Measurements from ENCODE around the gene CDK5RAP3. TPM values are rescaled to one million over a fixed set of nuclear protein-coding genes. Genes with fewer than 3 reads are reported as not detected.
"Not testable (repeated sequence)": the region's sequence is repeated elsewhere in the genome, so short reads cannot be mapped to it uniquely, and the experiment has no call there.

CDK5RAP3 gene
- polyA plus RNA-seq, 1 donor from 2014 or later, result 80.0 TPM

- H3K4me1 Mint-ChIP-seq, result no peaks in the 10 kb centered on the region
- H3K27ac Mint-ChIP-seq, result no peak overlapping the region
- H3K27me3 Mint-ChIP-seq, result peaks cover 2% of the 10 kb centered on the region
- H3K4me3 Mint-ChIP-seq, result peak overlapping the region in 1 of 4 donors; percentile 17
- no peaks in the 10 kb centered on the region for H3K9me3 Mint-ChIP-seq
- H3K36me3 Mint-ChIP-seq, result no peaks in the 10 kb centered on the region
These were observed 24.5 kb downstream of the CDK5RAP3 start for GRCh38 chr17:47995241-47995935.

DNA sequence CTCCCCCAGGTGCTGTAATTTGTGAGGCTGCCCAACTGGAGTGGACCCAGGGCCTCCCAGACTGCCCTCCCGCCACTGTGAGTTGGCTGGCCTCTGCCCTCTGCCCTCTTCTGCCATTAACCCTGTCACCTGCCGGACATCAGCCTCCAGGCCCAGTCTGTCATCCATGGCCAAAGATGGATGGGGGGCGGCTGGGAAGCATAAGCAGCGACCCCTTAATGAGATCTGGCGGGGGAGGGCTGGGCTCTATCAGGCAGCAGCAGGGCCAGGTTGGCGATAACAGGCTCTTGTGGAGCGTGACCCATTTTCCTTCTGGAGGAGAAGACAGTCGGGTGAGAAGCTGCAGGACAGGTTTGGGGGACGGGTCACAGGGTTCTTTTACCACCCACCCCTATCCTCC, 25.3 kb downstream of the CDK5RAP3 start:
- Mint-ChIP-seq H3K36me3 (no peaks in the 10 kb centered on the region), H3K27me3 (peaks cover 2% of the 10 kb centered on the region), H3K4me3 (no peak overlapping the region), H3K27ac (peak overlapping the region in 1 of 3 donors; percentile 53), H3K4me1 (no peaks in the 10 kb centered on the region), H3K9me3 (no peaks in the 10 kb centered on the region)

- Mint-ChIP-seq H3K4me1 (peaks cover 0 to 4% (median 0%) of the 10 kb centered on the region in 3 donors), H3K4me3 (no peak overlapping the region), H3K9me3 (no peaks in the 10 kb centered on the region), H3K36me3 (no peaks in the 10 kb centered on the region), H3K27ac (no peak overlapping the region), H3K27me3 (peaks cover 2% of the 10 kb centered on the region)
These were observed 26.7 kb downstream of the CDK5RAP3 start for GRCh38 chr17:47997586-47997985.

GRCh38 chr17:47998044-47998443, 27.1 kb downstream of the CDK5RAP3 start:
- Mint-ChIP-seq H3K36me3 (no peaks in the 10 kb centered on the region), H3K4me1 (peaks cover 0 to 6% (median 2%) of the 10 kb centered on the region in 3 donors)

GRCh38 chr17:47999582-47999981, 28.7 kb downstream of the CDK5RAP3 start:
- no peak overlapping the region for H3K4me3 Mint-ChIP-seq
- peaks cover 0 to 6% (median 3%) of the 10 kb centered on the region in 3 donors for H3K4me1 Mint-ChIP-seq
- no peak overlapping the region for H3K27ac Mint-ChIP-seq
- H3K27me3 Mint-ChIP-seq, result no peaks in the 10 kb centered on the region
- no peaks in the 10 kb centered on the region for H3K9me3 Mint-ChIP-seq
- no peaks in the 10 kb centered on the region for H3K36me3 Mint-ChIP-seq

More at GRCh38 chr17:47998044-47998443, 27.1 kb downstream of the CDK5RAP3 start:
- Mint-ChIP-seq H3K4me3 (no peak overlapping the region), H3K27ac (no peak overlapping the region), H3K27me3 (peaks cover 2% of the 10 kb centered on the region), H3K9me3 (no peaks in the 10 kb centered on the region)

DNA sequence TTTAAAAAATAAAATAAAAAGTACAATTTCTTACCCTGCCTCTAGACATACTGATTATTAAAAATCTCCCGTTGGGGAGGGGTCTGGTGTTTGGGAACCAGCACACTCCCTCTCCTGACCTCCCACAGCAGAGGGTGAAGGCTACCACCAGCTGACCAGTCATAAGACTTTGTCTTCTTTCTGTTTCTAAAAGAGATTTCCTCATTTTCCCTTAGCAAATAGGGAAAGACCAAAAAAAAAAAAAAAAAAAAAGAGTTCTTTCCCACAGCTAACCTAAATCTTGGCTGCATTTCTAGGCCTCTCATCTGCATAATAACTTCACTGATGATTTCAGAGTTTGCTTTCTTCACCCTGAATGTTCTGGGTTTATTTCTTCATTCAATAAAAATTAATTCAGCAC, 30.3 kb downstream of the CDK5RAP3 start:
- H3K27me3 Mint-ChIP-seq, result no peaks in the 10 kb centered on the region
- no peaks in the 10 kb centered on the region for H3K9me3 Mint-ChIP-seq
- H3K27ac Mint-ChIP-seq, result no peak overlapping the region
- peaks cover 0 to 6% (median 3%) of the 10 kb centered on the region in 3 donors for H3K4me1 Mint-ChIP-seq
- no peaks in the 10 kb centered on the region for H3K36me3 Mint-ChIP-seq
- no peak overlapping the region for H3K4me3 Mint-ChIP-seq

DNA sequence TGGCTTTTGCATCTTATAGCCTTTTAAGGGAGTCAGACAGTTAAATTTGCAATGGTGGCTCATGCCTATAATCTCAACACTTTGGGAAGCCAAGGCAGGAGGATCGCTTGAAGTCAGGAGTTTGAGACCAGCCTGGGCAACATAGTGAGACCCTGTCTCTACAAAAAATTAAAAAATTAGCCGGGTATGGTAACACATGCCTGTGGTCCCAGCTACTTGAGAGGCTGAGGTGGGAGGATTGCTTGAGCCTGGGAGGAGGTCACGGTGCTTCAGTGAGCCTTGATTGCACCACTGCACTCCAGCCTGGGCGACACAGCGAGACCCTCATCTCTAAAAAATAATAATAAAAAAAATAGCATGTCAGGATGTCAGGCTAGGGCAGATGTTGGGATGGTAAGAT, 30.7 kb downstream of the CDK5RAP3 start:
- not testable (repeated sequence) for H3K27ac Mint-ChIP-seq, H3K4me3 Mint-ChIP-seq, H3K4me1 Mint-ChIP-seq, H3K36me3 Mint-ChIP-seq, H3K9me3 Mint-ChIP-seq, H3K27me3 Mint-ChIP-seq

DNA sequence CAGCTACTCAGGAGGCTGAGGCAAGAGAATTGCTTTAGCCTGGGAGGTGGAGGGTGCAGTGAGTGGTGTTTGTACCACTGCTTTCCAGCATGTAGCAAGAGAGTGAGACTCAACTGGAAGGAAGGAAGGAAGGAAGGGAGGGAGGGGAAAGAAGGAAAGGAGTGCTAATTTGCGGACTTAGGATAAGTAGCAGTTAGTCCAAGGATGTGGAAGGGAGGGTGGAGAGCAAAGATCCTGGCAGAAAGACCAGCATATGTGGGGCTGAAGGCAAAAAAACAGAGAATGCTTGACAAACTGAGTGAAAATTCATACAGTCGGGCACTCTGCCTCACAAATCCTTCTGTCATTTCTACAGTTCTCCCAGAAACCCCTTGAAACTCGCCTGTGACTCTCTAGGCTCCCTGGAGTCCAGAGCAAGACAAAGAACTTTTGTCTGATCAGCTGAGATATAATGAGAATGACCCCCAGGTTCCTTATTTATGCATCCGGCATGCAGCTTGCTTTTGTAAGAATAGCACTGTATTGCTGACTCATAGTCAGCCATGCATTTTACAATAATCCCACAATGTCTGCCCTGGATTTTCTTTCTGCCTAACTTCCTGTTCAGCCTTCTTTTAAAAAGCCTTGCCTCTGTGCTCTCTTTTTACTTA, 31.5 kb downstream of the CDK5RAP3 start:
- Mint-ChIP-seq H3K27ac (peak overlapping the region in 1 of 3 donors; percentile 57), H3K27me3 (peaks cover 5% of the 10 kb centered on the region), H3K9me3 (no peaks in the 10 kb centered on the region)

DNA sequence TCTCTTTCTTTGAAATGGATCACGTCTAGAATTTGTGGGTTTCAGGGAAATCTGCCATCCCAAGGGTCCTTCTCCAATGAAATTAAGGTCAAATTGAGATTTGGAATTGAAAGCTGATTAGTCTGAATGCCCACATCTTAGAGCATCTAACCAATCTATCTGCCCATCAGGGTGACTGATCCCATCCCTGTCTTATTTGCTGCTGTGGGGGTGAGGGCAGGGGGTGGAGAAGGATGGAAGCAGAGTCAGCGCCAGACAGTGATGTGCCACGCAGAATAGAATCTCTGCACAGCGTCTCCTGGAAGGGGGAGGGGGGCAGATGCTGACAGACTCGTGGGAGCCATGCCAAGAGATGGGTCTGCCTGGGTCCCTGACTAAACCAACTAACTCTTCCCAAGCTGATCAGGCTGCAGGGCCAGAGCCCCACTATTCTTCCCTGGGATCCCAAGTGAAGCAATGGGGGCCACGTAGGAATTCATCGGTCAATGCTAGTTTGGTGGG, 32.1 kb downstream of the CDK5RAP3 start:
- H3K27ac Mint-ChIP-seq, result peak overlapping the region in 1 of 3 donors; percentile 57
- peaks cover 5% of the 10 kb centered on the region for H3K27me3 Mint-ChIP-seq
- no peaks in the 10 kb centered on the region for H3K36me3 Mint-ChIP-seq
- H3K4me1 Mint-ChIP-seq, result peaks cover 0 to 6% (median 6%) of the 10 kb centered on the region in 3 donors
- H3K4me3 Mint-ChIP-seq, result no peak overlapping the region
- H3K9me3 Mint-ChIP-seq, result no peaks in the 10 kb centered on the region

More for the DNA sequence above, 31.5 kb downstream of the CDK5RAP3 start:
- Mint-ChIP-seq H3K4me1 (peaks cover 0 to 6% (median 6%) of the 10 kb centered on the region in 3 donors), H3K36me3 (no peaks in the 10 kb centered on the region), H3K4me3 (no peak overlapping the region)

DNA sequence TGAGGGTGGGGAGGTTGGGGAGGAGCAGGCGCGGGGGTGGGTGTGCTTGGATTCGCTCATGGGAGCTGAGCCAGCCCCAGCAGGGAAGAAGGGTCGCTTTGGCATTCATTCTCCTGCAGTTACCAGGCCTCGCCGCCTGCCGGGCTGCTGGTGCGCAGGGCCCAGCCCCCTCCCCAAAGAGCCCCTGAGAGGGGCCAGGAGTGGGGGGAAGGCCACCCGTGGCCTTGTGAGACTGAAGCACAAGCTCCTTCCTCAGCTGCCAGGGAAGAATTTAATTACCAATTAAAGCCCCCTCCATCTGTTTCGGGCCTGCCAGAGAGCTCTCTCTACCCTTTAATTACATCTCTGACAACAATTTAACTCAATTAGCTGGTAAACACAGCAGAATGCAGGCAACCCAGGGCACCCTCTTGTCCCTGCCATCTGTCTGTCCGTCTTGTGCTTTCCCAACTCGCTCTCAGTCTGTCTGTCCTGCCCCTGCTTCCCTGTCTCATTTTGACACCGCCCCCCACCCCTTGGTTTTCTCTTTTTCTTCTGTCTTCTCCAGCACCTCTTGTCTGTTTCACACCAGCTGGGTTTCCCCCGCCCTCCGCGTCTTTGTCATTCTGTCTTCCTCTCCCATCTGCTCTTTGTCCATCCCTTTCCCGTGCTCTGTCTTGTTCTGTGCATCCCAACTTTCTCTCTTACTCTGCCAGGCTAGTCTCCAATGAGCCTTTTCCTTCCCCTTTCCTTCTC, 32.7 kb downstream of the CDK5RAP3 start:
- Mint-ChIP-seq H3K27me3 (peaks cover 5% of the 10 kb centered on the region), H3K4me1 (peaks cover 0 to 6% (median 6%) of the 10 kb centered on the region in 3 donors), H3K36me3 (no peaks in the 10 kb centered on the region), H3K27ac (no peak overlapping the region), H3K4me3 (no peak overlapping the region), H3K9me3 (no peaks in the 10 kb centered on the region)

DNA sequence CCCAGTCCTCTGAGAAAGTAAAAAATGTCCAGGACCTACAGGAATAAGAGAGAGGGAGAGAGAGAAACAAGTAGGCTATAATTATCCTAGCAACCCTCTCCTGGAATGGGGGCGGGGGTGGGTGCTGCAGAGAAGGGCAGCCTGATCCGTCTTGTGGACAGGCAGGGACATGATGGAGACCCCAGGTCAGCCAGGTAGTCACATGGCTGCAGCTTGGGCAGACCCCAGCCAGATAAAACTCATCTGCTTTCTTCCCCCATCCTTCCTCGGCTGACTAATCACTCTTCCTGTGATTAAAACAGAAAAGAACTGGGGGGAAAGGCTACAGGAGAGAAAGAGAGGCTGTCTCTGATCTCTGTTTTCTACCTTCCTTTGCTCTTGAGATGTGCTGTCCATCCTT, 34.1 kb downstream of the CDK5RAP3 start:
- H3K9me3 Mint-ChIP-seq, result no peaks in the 10 kb centered on the region
- H3K36me3 Mint-ChIP-seq, result no peaks in the 10 kb centered on the region
- H3K27ac Mint-ChIP-seq, result no peak overlapping the region
- peaks cover 0 to 6% (median 6%) of the 10 kb centered on the region in 3 donors for H3K4me1 Mint-ChIP-seq
- no peak overlapping the region for H3K4me3 Mint-ChIP-seq
- H3K27me3 Mint-ChIP-seq, result peaks cover 11% of the 10 kb centered on the region

DNA sequence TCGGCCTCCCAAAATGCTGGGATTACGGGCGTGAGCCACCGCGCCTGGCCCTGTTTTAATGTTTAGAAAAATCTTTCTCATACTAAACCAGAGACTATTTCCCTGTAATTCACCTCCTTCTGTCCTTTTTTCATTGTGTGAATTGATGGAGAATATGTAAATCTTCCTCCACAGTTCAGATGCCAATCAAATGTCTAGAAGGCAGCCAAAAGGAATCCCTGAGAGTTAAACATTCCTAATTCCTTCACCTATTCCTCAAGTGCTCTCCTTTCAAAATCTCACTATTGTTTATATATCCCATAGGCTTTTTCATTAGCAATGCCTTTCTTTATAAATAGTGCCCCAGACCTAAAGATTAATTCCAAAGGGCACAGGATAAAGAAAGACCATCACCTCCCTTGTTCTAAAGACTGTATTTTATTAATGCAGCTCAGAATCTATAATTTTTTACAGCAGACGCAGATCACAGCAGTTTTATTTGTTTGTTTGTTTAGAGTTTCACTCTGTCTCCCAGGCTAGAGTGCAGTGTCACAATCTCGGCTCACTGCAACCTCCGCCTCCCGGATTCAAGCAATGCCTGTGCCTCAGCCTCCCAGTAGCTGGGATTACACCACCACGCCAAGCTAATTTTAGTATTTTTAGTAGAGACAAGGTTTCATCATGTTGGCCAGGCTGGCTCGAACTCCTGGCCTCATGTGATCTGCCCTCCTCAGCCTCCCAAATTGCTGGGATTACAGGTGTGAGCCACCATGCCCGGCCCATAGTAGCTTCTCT, 36.2 kb downstream of the CDK5RAP3 start:
- H3K27me3 Mint-ChIP-seq, result peaks cover 23% of the 10 kb centered on the region
- H3K27ac Mint-ChIP-seq, result no peak overlapping the region
- no peaks in the 10 kb centered on the region for H3K36me3 Mint-ChIP-seq
- no peak overlapping the region for H3K4me3 Mint-ChIP-seq
- peaks cover 5 to 14% (median 11%) of the 10 kb centered on the region in 3 donors for H3K4me1 Mint-ChIP-seq
- no peaks in the 10 kb centered on the region for H3K9me3 Mint-ChIP-seq

- H3K4me1 Mint-ChIP-seq, result peaks cover 5 to 12% (median 10%) of the 10 kb centered on the region in 3 donors
- peaks cover 36% of the 10 kb centered on the region for H3K27me3 Mint-ChIP-seq
- no peak overlapping the region for H3K27ac Mint-ChIP-seq
- H3K36me3 Mint-ChIP-seq, result no peaks in the 10 kb centered on the region
- no peaks in the 10 kb centered on the region for H3K9me3 Mint-ChIP-seq
- H3K4me3 Mint-ChIP-seq, result no peak overlapping the region
These were observed 39.3 kb downstream of the CDK5RAP3 start for GRCh38 chr17:48010193-48010592.

- Mint-ChIP-seq H3K27ac (no peak overlapping the region), H3K36me3 (no peaks in the 10 kb centered on the region), H3K4me1 (peaks cover 5 to 14% (median 12%) of the 10 kb centered on the region in 3 donors), H3K9me3 (no peaks in the 10 kb centered on the region), H3K4me3 (peak overlapping the region; percentile 52 to 95 (median 76)), H3K27me3 (peaks cover 36% of the 10 kb centered on the region)
These were observed 40.7 kb downstream of the CDK5RAP3 start for GRCh38 chr17:48011405-48012150.
